Erythroblast (primary cell): ENCODE measurements around the gene SACS.

Experiments used
- DNase-seq, 2 experiments: peaks; one replicate each; lab custom pipeline; 2025; lab: John Stamatoyannopoulos, UW
- GATA1 ChIP-seq: IDR thresholded peaks from 2 replicates; pipeline ENCODE4 v1.6.1; 2011; ENCODE audit warnings: low read depth, mild to moderate bottlenecking, control low read depth, low read length, moderate library complexity
- POLR2A ChIP-seq: IDR thresholded peaks from 2 replicates; pipeline ENCODE4 v1.6.1; 2011; ENCODE audit warnings: mild to moderate bottlenecking, low read length

Gene SACS

DNA sequence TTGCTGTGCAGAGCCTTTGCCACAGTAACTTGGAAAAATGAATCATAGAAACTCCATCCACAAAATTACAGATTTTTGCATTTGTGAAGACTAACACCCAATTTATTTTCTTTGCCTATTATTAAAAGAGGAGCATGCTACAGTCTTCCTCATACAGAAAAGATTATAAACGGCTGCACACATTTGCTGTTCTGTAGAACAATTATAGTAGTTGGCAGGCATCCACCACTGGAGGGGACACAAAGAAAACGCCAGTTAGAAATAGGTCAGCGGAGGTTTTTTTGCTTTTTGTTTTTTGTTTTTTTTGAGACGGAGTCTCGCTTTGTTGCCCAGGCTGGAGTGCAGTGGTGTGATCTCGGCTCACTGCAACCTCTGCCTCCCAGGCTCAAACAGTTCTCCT lies 51.6 kb downstream of the SACS start:
- DNase-seq: no peak
- TF ChIP-seq GATA1 (no peak), POLR2A (no peak)

DNA sequence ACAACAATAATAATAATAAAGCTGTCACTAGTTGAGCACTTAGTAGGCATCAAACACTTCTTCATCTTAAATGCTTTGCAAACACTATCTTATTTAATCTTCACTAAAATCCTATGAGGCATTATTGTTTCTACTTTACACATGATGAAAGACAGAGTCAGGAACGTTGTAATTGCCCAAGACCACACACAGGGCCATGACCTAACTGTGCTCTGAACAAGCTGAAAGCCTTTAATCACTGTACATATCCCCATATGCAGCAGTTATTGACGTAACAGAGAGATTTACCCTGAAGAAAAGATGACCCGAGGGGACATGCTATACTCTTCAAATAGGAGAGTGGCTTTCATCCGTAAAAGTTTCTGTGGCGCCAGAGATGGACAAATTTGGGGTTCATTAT lies 53.0 kb downstream of the SACS start:
- DNase-seq: no peak
- TF ChIP-seq GATA1 (no peak), POLR2A (no peak)

DNA sequence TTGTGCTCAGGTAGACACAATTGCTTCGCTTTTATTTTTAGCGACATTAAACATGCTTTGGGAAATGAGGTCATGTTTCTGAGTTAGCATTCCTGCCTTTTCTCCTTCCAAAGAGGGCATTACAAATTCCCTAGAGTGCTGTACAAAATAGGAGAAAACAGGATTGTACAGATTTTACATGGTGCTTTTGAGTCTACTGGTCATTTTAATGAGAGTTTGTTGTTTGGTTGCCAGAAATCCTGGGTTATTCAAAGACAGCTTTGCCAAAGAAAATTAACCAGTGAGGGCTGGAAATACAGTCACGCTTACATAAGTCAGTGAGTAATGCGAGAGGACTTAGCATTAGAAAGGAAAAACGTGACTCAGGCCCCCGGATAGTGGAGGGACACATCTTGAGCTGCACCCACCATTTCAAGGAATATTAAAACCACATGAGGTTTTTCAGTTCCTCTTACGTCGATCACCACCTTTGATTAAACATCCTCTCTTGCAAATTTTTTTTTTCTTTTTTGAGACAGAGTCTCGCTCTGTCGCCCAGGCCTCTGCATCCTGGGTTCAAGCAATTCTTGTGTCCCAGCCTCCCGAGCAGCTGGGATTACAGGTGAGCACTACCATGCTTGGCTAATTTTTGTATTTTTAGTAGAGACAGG lies 55.4 kb downstream of the SACS start:
- DNase-seq: no peak
- TF ChIP-seq GATA1 (no peak), POLR2A (no peak)

DNA sequence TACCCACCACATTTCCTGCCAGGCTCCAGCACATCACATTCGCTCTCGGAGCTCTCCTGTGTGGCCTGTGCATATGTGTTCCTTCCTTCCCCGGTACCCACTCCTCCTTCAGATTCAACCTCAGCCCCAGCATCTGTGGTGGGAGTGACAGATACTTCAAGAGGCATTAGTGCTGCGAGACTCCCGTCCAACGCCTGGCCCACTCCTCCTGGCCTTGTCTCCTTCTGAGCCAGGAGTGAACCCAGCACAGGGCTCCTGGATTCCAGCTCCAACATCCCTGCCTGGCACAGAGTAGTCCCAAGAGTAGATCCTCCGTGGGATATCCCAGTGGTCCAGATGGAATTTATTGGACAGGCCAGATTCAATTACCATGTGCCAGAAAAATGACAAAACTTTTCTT lies 55.9 kb downstream of the SACS start:
- DNase-seq: no peak
- TF ChIP-seq POLR2A (no peak), GATA1 (no peak)

DNA sequence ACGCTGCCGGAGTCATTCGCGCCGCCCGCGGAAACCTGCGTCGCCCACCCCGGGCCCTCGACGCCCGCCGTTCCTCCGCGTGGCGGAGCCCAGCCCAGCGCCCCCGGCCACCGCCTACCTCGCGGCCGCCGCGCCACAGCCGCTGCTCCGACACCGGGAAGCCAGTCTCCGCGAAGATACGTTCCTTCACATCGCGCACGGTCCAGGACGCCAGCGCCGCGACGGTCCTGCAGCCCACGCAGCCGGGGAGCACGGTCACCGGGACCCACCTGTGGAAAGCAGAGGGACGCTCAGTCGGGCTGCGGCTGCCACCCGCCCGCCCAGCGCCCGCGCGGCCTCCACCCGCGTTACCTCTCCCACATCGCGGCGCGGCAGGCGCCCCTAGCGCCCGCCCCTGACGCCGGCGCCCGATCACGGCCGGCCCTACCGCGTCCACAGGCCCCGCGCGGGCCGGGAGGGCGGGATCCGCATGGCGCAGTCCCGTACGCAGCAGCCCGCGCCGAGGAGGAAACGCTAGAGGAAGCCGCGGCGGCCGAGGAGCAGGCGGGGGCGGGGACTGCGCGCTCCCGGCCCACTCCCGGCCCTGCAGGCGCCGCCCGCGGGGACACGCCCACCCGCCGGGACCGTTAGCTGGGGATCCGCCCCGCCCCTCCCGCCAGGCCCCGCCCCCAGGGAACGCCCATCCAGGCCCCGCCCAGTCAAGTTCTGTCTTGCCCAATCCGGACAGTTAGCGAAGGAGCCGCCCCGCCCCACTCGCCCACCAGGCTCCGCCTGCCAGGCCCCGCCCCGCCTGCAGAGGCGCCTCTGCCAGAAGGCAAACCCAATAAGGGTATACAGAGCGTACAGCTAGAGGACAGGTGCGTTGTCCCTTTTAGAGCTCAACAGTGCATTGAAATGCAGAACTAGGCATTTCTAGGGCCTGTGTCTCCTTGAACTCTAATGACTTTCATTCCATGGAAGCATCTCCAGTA lies 58.2 kb downstream of the SACS start:
- TF ChIP-seq POLR2A (peak; percentile 35), GATA1 (no peak)
- peak; percentile 95 to 98 for DNase-seq

DNA sequence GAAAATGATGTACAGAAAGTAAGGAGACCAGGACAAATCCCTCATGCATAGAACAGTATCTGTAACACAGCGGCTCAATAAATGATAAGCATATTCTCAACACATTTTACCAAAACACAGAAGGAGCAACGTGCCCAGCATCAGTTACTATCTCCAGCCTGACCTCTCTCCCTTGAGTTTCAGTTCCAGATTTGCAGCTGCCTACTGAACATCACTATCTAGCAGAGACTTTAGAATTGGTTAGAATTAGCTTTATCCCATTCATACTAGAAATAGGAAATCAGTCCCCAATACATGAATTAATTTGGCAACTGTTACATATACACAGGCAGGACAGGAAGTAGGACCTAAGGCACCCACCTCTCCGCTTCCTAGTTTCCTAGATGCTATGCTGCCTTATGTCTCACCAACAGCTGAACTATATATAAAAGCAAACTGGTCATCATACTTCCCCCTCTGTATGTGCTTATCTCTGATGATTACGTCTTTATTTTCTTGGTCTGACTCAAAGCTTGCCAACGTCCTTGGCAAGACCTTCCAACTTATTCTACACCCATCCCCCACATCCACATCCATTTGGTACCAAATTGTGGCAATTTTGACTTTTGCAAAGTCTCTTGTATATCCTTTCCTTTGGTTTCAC lies 61.1 kb downstream of the SACS start:
- DNase-seq: peak; percentile 18 to 21
- no peak for TF ChIP-seq POLR2A

DNA sequence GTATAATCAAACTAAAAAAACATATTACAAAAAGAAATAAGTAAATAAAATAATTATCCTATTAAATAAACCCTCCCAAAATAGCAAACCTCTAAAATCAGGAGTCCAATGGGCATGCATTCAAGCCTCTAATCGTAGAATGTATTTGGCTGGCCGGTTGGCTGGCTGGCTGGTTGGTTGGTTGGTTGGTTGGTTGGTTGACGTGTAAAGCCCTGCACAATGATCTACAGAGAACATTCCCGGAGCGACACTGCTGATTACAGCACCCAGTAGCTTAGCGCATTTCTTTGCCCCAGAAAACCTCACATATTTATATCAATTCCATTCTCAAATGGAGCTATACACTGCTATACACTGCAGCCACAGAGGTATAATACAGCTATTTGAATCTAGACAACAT lies 65.6 kb downstream of the SACS start:
- TF ChIP-seq POLR2A (no peak), GATA1 (no peak)
- no peak for DNase-seq

DNA sequence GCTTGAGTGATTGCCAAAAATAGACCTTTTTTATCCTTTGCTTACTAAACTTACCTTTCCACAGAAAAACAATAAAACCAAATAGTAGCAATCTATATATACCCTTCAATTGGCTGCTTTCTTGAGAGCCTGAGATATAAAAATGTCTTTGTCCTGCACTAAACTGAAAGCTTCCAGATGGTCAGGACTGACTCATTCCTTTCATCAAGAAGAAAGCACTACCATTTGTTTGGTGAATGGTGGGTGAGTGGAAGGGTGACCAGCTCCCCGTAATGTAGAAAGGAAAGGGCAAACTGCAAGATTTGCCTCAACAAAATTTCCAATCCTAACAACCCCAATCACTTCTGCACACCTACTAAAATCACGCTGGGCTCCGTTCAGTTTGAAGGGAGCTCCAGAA lies 67.8 kb downstream of the SACS start:
- no peak for DNase-seq

DNA sequence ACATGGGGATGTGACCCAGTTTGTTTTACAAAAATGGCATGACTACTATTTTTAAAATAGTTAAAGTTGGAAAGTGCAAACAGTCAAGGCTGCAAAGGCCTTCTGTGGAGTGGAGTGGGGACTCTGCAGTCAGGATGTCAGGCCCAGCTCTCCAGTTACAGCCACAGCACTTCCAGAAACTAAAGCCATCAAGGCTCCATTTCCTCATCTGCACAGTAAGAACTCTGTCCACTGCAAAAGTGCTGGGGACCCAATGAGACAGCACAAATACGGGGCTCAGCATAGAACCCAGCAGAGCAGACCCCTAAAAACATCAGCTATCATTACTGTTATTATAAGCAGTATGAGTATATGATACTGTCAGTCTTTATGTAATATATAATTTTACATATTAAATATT lies 73.6 kb downstream of the SACS start:
- DNase-seq: no peak
- no peak for TF ChIP-seq GATA1
- TF ChIP-seq POLR2A: no peak

More for the DNA sequence above, 67.8 kb downstream of the SACS start:
- TF ChIP-seq GATA1 (no peak), POLR2A (no peak)

DNA sequence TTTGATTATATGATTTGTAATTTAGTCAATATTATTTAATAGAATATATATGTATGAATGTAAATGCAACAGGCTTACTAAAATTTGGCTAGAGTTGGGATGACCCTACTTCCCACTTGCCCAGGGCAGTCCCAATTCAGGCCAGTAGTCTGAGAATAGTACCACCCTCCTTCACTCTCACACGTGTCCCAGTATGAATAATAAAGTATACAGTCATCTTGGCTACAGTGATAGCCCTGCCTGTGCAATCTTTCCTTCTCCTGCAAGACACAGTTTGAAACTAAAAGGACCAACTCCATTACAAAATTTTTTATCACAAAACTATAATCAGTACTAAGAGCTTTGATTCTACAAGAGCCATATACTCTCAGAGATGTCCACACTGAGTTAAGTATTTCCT lies 76.2 kb downstream of the SACS start:
- TF ChIP-seq POLR2A (no peak), GATA1 (no peak)
- DNase-seq: no peak

DNA sequence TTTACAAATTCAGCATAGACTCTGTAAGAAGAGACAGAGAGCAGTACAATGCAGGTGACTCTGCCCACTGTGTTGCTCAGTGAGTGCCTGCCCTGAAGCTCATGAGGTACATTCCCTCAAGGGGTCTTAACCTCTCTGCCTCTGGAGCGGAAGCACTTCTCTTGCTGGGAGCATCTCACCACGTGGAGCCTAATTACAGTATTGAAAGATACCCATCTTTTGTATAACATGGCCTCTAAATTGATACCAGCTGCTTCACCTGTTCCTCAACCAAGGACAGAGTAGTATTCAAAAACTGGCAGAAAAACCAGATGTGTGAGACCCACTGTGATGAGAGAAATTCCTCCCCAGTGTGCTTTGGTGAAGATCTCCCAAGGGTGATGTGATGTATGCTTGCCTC lies 77.1 kb downstream of the SACS start:
- no peak for TF ChIP-seq GATA1
- TF ChIP-seq POLR2A: no peak
- no peak for DNase-seq

DNA sequence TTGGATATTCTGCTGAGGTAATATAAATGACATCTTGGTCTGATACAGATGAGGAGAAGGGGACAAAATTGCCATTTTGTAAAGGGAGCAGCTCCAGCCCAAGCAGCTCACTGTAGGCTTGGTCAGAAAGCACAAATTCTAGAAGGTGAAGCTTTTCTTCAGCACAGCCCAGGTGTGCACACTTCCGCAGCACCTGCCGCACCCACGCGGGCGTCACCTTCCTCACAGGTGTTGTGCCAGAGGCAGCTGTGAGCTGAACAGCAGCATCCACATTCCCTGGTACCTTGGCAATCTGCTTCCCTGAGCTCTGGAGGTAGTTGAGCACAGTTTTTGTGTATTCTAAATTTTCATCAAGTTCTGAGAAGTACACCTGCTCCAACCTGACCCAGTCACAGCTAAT lies 79.0 kb downstream of the SACS start:
- DNase-seq: no peak
- TF ChIP-seq GATA1 (no peak), POLR2A (no peak)

DNA sequence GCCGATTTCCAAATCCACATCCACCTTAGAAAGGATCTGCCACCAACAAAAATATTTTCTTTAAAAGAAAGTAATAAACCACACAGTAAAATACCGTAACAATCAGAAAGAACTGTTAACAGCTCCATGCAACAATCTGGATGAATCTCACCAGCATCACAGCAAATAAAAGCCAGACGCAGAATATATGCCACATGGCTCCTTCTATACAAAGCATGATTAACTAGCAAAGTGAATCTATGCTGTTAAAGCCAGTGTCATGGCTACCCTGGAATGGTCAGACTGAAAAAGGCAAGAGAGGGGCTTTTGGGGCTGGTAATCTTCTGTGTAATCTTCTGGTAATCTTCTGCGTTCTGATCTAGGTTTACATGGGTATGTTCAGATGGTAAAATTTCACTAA lies 81.3 kb downstream of the SACS start:
- no peak for DNase-seq
- TF ChIP-seq POLR2A (no peak), GATA1 (no peak)

DNA sequence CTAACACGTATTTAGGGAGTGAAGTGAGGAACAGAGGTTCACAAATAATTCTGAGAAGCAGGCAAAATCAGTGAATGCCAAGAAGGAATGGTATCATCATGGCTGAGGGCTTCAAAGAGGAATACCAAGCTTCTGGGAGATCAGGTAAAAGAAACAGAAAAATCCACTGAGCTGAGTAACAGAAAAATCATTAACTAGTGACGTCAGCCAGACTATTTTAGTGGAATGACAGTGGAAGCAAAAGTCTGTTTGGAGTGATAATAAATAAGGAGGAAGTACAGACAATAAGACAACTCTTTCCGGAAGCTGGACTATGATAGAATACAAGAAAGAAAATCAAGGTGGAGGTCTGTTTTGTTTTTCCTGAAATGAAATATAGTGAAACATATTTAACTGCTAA lies 83.5 kb downstream of the SACS start:
- DNase-seq: no peak
- TF ChIP-seq POLR2A (no peak), GATA1 (no peak)
